Sciatic nerve (tissue), 2 donors: Measurements from ENCODE around the gene MARK2. TPM values are rescaled to one million over a fixed set of nuclear protein-coding genes. Genes with fewer than 3 reads are reported as not detected.

Experiments used
- ATAC-seq: fragments of 200-7000 bp; cut with Tn5 transposase; one replicate; pipeline ENCODE4 v1.9.1; 2020; ENCODE audit warnings: mild to moderate bottlenecking, moderate library complexity
- DNase-seq: peaks from one replicate; pipeline ENCODE4 v3.0.0-alpha.2; 2020; ENCODE audit warnings: low spot score
- intact Hi-C: fragments of 100-400 bp; cut with DNase I; formaldehyde crosslinking; loops from one replicate; pipeline ENCODE4 v1.14.2; 2022
- total RNA-seq: library from RNA; stranded (reverse); fragmentation: NEBNext Ultra II Directional; extraction: Animal tissue kit (Norgen Biotek cat#: 25700); gene quantifications from one replicate; pipeline ENCODE4 v1.2.1, GENCODE V29; 2021
- donor health status: DM: no; HTN: no; CAD: no.
- donor health status: DM: no; HTN: no; CAD: no.

The MARK2 gene
- total RNA-seq, 1 donor from 2014 or later = 29.8 TPM

DNA sequence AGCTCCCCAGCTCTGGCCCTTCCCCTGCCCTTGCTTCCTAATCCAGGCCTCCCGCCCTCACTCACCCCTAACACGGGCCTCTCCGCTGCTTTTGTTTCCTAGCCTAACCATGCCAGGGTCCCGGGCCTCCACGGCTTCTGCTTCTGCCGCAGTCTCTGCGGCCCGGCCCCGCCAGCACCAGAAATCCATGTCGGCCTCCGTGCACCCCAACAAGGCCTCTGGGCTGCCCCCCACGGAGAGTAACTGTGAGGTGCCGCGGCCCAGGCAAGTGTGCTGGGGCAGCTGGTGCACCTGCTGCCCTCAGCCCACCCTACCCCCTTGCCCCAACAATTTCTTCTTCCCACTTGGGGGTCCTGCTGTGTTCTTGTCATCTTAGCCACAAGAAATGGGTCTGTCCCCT is 65.0 kb downstream of the MARK2 start:
- ATAC-seq (no peak), DNase-seq (no peak)
- intact Hi-C loops = loop anchor here (1.0 kb wide), 1 partner anchor 22 kb away; no protein-coding TSS in a partner anchor

DNA sequence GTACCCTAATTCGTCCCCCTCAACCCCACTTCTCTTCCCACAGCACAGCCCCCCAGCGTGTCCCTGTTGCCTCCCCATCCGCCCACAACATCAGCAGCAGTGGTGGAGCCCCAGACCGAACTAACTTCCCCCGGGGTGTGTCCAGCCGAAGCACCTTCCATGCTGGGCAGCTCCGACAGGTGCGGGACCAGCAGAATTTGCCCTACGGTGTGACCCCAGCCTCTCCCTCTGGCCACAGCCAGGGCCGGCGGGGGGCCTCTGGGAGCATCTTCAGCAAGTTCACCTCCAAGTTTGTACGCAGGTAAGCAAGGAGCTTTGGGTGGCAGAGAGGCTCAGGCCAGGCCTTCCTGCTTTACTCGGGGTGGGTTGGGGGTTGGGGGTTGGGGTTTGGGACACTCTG is 65.8 kb downstream of the MARK2 start:
- DNase-seq (no peak), ATAC-seq (no peak)
- intact Hi-C loops = loop anchor here (1.0 kb wide), 1 partner anchor 22 kb away; no protein-coding TSS in a partner anchor

DNA sequence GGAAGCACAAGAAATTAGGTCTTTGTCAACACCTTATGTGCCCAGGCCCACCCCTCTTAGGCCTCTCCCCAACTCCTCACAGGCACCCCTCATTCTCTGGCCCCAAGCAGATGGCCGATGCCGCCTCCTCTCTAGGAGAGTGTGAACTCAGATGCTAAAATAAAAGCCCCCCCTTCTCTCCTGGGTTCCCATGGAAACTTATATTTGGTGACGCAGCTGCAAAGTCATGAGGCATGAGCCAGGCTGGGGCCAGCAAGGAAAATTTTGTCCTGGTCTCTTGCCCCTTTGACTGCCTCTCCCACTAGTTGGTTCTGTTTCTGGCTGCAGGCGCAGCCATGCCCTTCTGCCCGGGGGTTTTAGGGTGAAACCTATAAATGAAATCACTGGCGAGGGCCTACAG is 66.3 kb downstream of the MARK2 start:
- no peak for DNase-seq
- no peak for ATAC-seq
- intact Hi-C loops = no loop called here

DNA sequence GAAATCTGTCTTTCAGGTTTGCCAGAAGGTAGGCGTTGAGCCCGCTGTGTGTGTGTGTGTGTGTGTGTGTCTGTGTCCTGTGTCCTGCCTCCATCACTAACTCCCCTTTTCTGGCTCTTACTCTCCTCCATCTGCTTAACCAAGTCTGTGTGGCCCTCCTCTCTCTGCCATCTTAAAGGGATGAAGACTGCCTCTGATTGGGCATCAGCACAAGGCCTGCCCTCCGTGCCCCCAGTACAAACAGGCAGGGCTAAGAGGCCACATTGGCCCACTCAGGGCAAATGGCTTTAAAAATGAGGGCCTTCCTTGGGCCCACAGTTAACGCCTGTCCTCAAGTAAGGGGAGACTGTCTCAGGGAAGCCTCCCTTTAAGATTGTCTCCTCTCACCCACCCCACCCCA is 67.2 kb downstream of the MARK2 start:
- DNase-seq = no peak
- intact Hi-C loops = no loop called here
- ATAC-seq = no peak

DNA sequence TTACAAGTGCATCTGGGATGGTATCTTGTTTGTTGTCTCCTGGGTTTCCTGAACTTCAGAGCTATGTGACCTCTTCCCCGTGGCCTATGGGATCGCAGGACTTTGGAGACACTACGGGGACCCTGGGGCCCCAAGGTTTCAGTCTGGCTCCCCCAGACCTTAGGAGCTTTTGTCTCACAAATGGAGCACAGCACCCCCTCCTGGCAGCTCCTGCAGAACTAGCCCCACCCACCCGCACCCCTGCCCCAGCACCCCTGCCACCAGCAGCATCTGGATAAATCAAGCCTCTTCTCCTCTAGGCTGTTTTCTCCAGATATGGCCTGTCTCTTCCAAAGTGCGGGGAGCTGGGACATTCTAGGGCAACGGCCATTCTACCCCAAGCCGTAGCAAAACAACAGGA is 67.7 kb downstream of the MARK2 start:
- intact Hi-C loops = no loop called here
- DNase-seq = no peak
- no peak for ATAC-seq

DNA sequence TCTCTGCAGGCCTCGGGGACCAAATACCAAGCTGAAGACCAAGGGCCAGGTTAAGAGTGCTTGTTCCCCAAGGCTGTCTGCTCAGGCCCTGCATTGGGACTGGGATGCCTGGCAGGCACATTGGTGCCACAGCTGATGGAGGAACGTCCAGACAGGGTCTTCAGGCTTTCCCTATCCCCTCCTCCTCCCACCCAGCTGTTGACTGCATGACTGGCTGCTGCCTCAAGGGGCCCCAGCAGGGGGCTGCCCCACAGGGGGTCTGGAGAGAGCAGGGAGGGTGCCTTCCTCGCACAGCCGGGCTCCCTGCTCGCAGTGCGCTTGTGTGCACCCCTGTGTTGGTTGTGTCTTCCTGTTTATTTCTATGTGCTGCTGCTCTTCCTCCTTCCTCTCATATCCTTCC is 68.2 kb downstream of the MARK2 start:
- intact Hi-C loops = no loop called here
- ATAC-seq (no peak), DNase-seq (no peak)

DNA sequence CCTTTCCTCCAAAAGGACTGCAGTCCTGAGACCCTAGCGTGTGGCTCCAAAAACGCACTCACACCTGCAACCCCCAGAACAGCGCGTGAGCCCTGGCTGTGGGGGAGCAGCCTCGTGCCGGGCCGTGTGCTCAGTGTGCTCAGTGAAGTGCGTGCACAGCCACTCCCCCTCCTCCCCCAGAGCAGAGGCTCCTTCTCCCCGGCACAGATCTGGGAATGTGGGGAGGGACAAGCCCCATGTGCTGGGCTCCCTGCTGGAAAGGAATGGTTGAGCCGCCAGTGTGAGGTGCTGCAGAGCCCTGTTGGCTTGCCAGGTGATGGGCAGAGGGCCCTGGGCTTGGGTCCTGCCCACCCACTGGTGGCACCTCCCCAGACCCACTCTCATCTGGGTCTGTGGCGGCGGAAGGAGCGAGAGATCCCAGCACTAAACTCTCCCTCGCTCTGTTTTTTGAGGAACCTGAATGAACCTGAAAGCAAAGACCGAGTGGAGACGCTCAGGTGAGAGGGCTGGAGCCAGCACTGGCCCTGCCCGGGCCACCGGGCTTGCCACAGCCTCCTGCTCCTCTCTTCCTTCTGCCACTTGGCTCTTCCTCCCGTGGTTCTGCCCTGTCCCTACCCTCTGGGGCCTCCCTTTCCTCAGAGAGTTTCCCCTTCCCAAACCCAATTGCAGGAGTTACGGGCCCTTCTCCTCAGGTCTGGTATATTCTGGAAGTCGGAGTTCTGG is 69.1 kb downstream of the MARK2 start:
- intact Hi-C loops = no loop called here
- ATAC-seq (no peak), DNase-seq (no peak)

DNA sequence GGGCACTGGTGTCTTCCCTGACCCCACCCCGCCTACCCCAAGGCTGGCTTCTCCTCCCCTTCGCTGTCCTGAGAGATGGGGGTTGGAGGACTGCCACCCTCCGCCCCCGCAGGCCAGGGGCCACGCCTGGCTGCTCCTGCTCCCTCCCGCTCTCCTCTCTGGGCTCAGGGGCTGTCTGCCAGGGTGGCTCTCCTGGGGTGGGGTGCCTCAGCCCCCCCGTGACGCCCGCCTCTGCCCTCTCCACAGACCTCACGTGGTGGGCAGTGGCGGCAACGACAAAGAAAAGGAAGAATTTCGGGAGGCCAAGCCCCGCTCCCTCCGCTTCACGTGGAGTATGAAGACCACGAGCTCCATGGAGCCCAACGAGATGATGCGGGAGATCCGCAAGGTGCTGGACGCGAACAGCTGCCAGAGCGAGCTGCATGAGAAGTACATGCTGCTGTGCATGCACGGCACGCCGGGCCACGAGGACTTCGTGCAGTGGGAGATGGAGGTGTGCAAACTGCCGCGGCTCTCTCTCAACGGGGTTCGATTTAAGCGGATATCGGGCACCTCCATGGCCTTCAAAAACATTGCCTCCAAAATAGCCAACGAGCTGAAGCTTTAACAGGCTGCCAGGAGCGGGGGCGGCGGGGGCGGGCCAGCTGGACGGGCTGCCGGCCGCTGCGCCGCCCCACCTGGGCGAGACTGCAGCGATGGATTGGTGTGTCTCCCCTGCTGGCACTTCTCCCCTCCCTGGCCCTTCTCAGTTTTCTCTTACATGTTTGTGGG is 69.9 kb downstream of the MARK2 start:
- DNase-seq = peak; percentile 74
- intact Hi-C loops = no loop called here
- peak; percentile 82 for ATAC-seq

DNA sequence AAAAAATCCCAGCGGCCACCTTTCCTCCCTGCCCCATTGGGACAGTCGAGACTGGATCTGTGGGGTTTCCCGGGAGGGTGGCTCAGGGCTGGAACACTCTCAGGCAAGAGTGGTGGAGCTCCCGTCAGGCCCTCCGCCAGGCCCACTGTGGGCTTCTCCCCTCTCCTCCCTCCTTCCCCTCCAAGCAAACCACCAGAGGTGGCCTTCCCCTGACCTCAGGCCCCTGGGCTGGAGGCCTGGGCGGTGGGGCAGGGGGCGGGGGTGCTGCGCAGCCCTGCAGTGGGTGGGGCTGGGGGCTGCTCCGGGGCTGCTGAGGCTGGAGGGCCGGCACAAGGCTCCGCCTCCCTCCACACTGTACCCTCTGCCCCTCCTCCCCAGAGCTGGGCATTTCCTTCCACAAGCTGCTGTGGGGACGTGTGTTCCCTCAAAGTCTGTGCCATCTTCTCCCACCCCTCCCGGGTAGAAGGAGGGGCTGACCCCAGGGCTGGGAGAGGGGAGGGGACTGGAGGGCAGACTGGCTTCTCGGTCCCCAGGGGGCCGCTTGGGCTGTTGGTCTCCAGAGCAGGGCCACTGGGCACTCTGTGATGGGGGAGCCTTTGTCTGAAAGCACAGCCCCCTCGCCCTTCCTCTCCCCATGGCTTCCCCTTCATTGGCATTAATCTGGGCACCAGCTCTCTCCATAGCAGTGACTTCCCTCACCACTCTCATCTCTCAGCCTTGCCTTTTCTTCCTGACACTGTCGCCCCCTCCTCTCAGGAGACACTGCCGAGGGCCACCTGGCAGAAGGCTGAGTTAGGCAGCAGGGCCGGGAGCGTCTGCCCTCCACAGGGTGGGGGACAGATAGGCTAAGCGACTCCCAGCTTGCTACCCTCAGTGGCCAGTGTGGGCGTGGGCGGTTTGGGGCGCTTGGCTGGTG is 70.9 kb downstream of the MARK2 start:
- ATAC-seq (peak; percentile 11), DNase-seq (no peak)
- intact Hi-C loops = no loop called here

DNA sequence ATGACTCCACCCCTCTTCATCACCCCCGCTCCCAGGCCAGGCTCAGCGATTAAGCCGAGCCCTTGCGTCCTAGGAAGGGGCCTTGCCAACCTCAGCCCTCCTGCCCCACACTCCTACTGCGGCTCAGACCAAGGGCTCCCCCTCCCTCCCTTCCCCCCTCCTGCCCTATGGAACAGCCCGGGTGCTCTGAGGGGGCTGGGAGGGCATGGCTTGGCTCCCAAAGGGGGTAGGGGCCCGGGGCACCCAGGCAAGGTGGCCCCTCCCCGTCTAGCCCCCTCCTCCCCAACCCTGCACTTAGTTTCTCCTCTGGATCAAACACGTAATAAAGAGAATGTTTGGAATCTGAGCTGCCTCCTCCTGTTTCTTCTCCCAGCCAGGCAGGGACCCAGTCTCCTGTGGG is 71.8 kb downstream of the MARK2 start:
- ATAC-seq (no peak), DNase-seq (no peak)
- intact Hi-C loops = no loop called here

DNA sequence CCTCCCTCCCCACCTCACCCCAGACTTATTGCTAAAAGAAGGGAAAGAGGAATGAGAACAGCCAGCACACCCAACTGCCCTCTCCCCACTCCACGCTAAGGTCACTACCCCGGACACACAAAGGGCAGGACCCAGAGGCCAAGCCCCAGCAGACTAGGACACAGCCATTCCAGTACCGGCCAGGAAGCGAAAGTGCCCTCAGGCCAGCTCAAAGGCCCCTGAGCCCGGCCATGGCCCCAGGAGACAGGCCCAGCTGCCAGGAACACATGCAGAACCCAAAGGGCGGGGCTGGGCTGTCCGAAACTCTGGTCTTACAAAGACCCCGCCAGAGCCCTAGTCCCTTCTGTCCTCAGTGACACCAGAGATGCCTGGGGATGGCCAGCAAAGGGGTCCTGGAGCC is 72.5 kb downstream of the MARK2 start:
- ATAC-seq (no peak), DNase-seq (no peak)
- intact Hi-C loops = no loop called here

DNA sequence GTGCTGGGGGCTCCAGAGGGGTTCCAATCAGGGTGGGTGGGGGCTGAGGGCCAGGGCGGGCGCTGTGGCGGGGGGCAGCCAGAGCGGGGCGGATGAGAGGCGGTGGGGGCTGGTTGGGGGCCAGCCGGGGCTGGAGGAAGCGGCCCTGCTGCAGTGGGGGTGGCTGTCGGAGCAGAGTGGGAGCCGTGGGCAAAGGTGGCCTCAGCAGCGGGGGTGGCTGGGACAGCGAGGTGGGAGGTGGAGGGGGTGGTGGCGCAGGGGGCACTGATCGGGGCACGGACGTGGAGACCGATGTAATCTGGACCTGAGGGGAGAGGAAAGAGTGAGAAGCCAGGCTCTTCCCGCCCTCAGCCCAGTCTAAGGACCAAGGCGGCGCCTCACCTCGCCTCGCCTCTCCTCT is 73.0 kb downstream of the MARK2 start:
- ATAC-seq (no peak), DNase-seq (no peak)
- intact Hi-C loops = no loop called here

DNA sequence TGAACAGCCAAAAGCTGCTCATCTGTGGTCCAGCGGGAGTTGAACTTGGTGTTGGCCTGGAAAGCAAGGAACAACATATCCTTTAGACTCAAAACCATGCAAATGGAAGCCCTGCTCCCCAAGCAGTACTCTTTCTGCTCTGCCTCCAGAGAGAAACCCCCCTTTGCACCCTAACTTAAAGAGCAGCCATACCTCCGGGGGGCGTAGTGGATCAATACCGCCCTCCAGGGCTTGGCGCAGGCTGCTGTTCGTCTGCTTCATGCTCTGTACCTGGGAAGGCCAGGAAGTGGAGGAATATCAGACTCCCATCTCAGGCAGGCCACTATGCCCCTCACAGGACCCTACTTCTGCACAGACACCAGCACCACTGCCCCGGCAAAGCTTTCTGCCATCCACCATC is 73.8 kb downstream of the MARK2 start:
- no peak for ATAC-seq
- intact Hi-C loops = no loop called here
- no peak for DNase-seq

DNA sequence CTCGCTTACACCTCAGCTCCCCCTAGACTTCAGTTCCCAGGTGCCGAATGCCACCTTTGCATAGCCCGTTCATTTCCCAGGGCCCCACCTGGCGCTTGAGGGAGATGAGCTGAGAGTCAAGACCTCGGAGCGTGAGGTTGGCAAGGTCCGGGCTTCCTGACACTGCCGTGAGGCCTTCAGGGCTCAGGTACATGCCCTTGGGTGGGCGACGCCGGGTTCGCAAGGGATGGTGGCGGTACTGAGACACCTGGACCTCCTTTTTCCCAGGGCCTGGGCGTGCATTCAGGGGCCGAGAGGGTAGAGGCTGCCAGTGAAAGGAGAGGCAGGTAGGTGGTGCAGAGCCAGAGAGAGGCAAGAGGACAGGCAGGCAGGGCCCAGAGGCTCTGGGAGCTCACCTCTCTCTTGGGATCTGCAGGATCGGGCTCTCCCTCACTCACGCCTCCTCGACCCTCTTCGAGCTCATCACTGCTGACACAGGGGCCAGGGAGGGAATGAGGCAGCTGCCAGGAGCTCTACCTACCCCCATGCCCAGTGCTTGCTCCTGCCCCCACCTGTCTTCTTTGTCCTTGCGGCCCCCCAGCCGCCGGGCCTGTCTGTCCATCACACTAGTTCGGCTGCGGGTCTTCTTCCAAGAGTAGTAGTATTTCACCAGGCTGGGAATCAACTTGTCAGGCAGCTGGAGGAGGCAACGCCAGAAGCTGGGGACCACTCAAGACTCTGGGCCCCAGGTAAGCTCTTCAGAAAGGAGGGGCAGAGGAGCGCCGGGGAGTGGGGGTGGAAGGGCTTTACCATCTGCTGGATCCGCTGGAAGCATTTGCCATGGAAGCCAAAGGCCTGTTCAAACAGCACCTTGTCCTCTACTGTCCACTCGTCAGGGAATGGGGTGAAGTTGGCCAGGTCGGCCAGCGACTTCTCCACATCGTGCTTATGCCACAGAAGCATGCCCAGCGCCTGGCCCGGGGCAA is 75.2 kb downstream of the MARK2 start:
- ATAC-seq (no peak), DNase-seq (no peak)
- intact Hi-C loops = no loop called here

DNA sequence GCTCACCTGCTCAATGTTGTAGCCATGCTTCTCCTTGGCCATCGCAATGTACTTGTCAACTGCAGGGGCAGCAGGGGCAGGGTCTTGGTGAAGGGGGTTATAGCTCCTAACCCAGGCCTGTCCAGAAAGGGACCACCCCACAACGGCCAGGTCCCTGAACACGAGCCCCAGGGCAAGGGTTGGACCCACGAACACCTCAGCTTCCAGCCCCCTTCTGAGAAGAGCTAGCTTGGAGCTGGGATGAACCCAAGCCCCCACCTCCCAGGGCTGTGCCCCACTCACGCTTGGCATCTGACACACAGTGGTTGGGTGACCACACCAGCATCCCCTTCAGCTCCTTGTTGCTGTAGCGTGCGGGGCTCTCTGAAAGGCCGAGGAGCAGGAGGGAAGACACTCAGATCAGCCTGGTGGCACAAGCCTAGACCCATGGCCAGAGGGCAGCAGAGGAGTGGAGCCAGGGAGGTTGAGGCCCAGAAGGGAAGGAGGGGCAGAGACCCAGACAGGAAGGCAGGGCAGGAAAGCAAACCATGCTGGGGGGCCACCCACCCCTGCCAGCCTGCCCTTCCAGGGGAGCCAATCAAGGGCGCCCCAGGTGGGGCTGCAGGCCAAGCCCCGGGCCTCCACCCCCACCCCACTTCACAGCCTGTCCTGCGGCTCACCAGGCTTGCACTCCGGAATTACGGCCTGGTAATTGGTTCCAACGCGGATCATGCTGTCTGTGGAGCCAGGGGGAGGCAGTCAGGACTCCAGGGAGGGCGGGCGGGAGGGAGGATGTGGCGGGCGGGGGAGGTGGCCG is 76.2 kb downstream of the MARK2 start:
- intact Hi-C loops = no loop called here
- ATAC-seq = no peak
- DNase-seq = no peak

DNA sequence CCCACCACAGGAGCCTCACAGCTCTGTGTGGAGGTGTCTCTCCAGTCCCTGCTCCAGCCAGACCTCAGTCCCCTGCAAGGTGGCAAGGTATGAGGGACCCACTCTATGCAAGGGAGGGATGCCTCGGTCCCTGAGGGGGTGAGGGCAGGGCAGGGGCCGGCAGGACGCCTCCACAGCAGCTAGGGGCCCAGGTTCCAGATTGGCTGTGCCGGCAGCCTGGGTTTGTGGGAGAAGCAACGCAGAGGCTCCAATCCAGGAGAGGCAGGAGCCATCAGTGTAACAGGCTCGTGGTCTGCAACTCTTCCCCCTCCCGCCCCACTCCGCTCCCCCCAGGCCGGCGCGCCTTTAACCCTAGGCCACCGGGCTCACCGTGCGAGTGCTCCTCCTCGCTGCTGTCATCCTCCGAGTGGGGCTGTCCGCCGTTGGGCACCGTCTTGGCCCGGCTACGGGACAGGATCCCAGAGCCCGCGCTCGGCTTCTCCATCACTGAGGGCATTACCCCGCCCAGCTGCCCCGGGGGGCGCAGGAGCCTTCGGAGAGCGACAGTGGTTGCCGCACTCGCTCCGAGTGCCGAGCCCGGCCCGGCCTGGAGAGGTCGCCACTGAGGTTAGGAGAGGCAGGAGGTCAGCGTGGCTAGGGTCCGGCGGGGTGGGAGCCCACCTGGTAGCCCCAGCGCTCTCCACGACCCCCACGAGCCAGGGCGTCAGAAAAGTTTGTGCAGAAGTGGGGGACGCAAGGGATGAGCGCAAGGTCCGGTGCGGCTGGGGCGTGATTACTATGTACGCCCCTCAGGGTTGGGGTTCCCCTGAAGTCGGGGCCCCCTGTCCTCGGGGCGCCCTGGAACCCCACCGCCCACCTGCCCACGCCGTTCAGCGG is 77.3 kb downstream of the MARK2 start:
- intact Hi-C loops = no loop called here
- DNase-seq = no peak
- no peak for ATAC-seq
